ENCODE results near the gene EPN1.
A peak's percentile ranks its signal among the peaks of the same experiment; 100 is the strongest.

The EPN1 gene

DNA sequence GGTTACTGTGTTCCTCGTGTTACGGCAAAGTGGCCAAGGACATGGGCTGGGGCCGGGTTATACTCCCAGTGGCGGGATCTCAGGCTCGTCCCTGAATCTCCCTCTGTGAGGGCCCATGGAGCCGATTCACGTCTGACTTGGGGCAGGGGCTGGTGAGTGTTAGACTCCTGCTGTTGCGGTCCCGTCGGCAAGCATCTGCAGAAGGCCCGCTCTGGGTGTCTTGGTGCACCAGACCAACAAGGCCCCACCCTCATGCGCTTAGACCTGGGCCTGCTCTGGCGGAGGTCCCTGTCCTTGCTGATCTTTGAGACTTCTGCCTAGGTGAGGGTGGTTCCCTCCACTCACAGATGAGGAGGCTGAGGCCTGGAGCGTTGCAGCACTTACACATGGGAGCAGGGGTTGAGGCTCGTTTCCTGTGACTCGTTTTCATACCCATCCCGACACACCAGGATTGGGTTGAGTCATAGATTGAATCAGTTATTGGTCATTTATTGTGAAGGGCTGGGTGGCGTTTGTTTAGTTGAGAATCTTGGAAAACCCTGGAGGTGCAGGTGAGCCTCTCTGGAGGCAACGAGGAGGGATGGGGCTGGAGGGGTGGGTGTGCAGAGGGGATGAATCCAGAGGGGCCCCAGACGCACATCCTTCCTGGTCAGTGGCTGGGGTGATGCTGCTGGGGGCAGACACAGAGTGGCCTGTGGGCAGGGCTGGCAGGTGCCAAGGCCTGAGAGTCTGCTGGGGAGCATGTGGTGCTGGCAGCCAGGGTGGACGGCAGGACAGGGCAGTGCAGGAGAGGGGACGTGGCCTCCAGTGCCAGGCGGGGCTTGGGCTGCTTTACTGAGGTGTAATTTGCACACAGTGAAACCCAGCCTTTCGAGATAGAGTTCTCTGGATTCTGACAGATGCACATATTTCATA lies 4.6 kb downstream of the EPN1 start:
- DNase-seq (ENCODE audit: low read depth, low spot score), result no peak

DNA sequence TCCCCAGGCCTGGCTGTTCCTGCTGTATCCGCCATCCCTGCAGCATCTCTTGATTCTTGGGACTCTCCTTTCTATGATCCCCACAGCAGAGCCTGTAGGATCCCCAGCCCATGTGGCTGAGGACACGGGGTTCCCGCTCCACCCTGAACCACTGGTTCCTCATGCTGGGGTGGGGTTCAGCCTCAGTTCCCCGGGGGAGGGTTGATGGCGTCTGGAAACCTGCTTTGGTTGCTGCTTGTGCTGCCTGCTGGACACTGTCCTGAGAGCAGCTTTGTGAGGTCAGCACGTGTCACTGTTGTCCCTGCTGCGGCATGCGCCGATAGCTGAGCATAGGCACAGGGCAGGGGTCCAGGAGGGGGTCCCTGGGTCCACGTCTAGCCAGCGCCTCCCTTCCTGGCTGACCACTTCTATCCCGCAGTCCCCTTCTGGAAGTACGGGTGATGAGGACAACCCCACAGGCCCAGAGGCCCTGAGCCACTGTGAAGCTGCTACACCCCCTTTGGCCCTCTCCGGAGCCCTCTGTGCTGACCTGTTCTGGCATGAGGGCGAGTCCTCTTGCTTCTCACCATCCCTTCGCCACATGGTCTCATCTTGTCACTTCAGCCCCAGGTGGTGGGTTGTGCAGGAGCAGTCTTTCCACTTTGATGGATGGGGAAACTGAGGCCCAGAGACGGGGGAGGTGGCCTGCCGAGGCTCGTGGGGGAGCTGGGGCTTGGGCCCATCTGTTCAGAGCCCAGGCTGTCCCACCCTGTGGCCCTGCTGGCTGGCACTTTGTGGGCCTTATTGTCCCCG lies 5.5 kb downstream of the EPN1 start:
- no peak for DNase-seq (ENCODE audit: low read depth, low spot score)

DNA sequence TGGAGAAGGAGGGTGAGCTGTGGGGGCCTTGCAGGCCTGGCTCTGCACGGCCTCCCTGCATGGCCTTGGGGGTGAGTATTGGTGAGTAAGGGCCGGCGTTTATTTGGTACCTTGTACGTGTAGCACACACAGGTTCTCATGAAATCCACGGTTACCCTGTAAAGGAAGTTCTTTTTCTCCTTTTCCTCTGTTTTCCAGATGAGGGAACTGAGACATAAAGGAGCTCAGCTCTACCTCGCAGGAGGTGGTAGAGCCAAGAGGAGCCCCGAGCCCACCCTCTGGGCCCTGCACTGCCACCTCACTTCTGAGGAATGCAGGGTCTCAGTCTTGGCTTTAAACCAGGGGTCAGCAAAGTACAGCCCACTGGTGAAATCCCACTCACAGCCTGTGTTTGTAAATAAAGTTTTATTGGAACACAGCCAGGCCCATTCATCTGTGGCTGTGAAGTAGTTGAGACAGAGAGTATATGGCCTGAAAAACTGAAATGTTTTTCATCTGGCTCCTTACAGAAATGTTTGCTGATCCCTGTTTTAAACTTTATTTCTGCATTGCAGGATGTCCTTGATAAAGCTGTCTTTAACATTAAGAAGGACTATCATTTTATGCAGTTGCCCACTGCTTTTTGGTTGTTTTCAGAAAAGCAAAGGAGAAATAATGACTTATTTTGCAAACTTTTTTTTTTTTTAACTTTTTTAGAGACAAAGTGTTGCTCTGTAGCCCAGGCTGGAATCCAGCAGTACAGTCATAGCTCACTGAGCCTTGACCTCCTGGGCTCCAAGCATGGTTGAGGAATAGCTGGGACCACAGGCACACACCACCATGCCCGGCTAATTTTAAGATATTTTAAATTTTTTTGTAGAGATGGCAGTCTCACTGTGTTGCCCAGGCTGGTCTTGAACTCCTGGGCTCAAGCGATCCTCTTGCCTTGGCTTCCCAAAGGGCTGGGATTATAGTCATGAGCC lies 6.4 kb downstream of the EPN1 start:
- peak; percentile 42 for DNase-seq (ENCODE audit: low read depth, low spot score)

DNA sequence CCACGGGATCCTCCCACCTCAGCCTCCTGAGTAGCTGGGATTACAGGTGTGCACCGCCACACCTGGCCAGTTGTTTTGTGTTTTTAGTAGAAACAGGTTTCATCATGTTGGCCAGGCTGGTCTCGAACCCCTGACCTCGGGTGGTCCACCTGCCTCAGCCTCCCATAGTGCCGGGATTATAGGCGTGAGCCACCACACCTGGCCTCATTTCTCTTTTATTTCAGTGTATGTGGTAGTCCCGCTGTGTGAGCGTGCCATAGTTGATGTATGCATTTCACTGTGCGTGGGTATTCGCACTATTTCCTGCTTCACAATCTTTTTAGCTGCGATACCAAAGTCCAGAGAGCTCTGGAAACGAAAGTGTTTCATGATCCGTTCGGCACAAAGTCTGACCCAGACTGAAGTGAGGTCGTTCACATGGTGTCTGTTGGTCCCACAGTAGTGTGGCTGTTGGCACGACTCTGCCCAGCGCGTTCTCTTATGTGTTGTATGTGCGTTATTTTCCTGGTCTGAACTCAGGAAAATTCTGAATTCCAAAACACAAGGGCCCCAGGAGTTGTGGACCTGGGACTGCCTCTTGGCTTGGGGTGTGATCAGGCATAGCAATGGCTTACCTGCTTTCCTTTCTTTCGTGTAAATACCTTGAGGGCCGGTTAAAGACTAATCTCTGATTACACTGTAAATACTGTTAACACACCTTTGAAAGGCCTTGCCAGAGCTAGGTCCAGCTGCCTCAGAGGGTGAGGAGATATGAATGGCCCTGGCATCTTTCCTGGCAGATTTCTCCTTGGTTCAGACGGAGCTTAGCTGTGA lies 8.6 kb downstream of the EPN1 start:
- no peak for DNase-seq (ENCODE audit: low read depth, low spot score)

DNA sequence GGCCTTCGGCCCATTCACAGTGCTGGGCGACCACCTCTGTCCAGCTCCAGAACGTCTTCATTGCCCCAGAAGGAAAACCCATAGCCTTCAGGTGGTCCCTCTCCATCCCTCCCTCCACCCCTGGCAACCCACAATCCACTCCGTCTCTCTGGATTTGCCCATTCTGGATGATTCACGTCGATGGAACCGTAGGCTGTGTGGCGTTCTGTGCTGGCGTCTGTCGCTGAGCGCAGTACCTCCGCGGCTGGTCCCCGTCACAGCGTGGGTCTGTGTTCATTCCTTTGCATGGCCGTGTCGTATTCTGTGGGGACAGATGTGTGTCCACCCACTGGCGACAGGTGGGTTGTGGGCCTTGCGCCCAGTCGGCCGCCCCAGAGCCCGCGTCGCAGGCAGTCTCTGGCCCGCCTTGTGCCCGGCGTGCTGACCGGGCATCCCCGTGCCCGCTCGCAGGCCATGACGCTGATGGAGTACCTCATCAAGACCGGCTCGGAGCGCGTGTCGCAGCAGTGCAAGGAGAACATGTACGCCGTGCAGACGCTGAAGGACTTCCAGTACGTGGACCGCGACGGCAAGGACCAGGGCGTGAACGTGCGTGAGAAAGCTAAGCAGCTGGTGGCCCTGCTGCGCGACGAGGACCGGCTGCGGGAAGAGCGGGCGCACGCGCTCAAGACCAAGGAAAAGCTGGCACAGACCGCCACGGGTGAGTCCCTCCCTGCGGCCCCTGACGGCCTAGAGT lies 10.1 kb downstream of the EPN1 start:
- DNase-seq (ENCODE audit: low read depth, low spot score), result no peak

DNA sequence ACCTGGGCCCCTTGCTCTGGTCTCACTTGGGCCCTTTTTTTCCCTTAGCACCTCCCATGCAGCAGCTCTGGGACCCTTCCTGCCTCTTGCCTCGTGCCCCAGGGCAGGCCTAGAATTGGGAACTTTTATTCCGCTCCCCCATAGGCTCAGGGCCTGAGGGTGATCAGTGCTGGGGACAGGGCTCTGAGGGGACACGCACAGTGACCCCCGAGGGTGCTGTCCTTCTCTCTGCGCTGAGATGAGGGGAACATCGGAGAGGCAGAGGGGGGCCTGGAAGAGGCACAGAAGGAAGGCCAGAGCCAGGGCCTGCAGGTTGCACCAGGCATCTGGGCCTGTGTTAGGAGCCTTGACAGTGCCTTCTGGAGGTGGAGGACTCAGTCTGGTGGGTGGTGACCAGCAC lies 10.8 kb downstream of the EPN1 start:
- DNase-seq (ENCODE audit: low read depth, low spot score), result no peak

DNA sequence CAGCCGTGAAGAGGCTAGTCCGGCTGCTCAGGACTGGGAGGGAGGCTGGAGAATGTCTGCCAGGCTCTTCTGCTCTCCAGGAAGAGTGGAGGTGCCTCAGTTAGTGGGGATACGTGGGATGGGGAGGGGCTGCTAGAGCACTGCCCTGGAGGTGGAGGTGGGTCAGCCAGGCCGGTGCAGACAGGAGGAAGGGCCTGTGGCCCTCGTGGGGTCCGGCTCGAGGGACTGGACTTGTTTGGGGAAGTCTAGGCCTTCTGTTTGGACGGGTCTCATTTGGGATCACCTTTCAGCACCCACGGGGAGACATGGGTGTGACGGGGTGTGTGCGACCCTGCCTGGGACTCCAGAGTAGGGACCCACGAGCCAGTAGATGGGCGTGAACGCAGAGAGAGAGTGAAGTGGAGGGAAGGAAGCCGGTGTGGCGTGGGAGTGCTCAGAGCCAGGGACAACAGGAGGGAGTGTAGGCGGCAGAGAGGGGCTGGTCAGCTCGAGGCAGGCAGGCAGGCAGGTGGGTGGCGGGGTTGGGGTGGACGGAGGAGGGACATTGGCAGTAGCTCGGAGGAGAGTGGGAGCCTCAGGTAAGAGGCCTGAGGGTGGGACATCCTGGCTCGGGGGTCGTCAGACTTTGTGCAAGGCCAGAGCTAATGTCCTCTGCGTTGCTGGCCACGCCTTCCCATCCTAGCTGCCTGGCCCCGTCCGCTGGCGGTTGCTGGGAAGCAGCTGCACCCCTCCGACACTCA lies 11.5 kb downstream of the EPN1 start:
- DNase-seq (ENCODE audit: low read depth, low spot score), result no peak

DNA sequence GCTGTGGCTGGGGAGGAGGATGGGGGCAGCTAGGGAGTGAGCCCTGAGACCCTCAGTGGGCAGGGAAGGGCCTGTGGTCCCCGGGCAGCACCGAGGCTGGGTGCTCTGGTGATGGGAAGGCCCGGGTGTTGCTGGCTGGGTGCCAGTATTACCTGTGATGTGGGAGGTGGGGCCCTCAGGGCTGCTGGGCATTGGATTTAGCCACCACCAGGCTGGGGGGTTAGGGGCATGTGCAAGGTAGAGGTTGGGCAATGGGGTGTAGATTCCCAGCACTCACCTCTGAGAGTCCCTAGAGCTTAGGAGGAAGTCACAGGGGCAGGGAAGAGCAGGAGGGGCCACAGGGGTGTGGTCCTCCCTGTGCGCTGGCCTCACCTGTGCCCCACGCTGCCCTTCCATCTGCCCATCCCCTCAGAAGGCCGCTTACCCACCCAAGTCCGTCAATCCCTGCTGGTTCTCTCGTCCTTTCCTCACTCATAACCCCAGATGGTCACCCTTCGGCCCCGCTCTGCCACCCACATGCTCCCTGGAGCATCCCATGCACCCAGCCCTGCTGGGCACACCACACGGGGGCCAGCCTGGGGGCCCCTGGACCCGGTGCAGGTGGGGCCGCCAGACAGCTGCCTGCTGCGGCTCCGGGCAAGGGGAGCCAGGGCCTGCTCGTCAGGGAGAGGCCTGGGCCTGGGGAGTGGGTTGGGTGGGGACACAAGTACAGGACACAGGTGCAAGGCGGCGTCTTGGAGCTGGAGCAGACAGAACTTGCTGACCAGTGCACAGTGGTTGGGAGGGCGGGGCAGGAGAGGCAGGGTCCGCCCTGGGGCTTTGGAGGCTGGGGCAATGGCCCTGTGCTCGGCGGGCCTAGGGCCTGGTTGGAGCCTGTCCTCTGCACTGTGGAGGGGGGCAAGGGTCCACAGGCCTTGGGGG lies 12.5 kb downstream of the EPN1 start:
- DNase-seq (ENCODE audit: low read depth, low spot score), result no peak

DNA sequence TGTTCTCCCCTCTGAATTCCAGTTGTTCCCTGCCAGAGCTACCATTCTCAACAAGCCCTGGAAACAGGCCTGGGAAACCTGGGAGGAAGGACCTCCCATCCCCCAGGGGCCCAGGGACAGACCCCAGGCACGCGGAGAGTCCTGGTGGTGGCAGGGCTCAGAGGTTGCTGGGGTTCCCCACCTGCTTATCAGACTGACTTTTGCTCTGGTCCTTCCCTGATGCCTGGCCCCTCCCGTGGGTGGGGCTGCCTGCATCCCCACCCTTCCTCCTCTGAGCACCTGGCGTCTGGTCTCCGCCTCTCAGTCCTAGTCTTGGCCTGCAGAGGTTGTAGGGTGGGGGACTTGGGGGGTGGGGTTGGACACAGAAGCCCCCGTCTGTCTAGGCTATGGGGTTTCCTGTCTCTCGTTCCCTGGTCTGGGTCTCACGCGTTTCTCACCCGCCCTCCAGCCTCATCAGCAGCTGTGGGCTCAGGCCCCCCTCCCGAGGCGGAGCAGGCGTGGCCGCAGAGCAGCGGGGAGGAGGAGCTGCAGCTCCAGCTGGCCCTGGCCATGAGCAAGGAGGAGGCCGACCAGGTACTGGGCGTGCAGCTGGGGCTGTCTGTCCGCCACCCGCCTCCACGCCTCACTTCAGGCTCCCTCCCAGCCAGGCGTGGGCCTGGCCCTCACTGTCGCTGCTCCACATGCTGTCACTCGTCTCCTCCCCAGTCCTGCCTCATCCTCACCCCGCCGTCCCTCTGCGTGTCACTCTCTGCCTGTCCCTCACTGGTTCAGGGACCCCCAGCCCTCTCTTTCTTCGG lies 13.6 kb downstream of the EPN1 start:
- DNase-seq (ENCODE audit: low read depth, low spot score), result no peak

DNA sequence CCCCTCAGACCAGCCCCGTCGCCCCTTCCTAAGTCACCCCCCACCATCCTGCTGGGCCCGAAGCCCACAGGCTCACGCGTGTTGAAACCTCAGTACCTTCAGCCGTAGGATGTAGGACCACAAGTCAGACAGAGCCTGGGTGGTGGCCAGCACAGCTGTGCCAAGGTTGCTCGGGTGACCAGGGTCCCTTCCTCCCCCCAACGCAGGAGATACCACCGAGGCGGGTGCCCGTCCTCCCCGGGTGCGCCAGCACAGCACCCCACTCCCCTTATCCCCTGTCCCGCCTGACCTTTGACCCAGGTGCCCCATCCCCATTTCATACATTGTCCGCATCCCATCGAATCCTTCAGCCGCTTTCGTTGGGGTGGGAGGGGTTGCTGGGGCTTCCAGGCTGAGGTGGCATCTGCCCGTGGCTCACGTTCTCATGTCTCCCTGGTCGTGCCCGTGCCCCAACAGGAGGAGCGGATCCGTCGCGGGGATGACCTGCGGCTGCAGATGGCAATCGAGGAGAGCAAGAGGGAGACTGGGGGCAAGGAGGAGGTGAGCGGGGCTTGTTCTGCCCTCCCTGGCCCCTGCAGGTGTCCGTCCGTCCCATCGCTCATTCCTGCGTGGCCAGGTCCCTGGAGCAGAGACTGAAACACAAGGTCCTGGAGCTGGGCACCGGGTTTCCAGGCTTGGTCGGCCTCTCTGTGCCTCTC lies 14.5 kb downstream of the EPN1 start:
- no peak for DNase-seq (ENCODE audit: low read depth, low spot score)

DNA sequence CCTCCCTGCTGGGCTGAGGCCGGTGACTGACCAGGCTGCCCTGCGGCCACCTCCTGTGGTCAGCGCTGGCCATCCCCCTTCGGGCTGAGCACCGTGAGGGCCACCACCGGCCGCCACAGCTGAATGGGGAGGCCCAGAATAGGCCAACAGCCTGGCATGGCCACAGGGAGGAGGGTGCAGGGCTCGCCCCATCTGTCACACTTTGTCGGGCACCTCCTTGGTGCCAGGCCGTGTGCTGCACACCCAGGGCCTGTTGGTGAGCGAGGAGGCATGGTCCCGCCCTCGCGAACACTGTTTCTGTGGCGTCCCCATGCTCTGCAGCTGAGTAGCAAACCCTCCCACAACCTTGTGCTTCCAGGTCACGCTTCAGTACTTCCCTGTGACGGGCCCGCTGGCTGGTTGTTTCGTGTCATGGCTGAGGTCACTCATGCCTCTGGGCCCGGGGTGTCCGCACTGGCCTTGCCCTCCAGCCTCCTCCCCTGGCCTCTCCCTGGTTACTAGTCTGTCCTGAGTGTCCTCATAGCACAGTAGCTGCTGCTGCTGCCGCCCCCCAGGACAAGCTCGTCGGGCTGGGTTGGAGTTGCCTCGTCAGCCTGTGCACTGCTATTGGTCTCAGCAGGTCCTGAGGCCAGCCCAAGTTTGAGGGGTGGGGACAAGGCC lies 15.2 kb downstream of the EPN1 start:
- no peak for DNase-seq (ENCODE audit: low read depth, low spot score)

DNA sequence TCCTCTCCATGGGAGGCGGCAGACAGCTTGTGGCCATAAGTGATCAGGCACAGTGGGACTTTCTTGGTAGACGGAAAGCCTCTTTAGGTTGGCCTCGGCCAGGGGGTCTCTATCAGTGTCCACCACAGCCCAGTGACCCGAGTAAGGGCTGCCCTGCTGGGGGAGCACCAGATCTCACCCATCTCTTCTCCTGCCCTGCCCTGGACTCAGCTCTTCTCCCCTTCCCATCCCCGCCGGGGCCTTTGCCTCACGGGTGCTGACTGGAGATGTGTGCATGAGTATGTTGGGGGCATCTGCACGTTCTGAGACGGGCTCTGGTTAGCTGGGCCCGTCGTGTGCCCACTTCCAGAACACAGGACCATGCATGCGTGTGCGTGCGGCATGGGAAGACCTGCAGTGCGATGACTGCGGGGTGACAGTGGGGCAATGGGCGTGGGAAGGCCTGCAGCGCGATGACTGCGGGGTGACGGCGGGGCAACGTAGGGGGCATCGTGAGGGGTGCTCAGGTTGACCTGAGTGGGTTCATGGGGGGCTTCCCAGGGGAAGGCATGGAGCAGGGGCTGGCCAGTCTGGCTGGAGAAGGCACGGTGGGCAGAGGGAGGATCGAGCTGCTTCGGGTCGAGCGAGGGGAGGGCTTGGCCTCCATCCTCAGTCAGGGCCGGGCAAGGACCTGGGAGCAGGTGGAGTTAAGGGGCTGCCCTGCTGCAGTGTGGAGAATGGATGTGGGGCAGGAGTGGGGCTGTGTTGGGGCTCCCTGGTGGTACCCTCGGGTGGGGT lies 15.9 kb downstream of the EPN1 start:
- DNase-seq (ENCODE audit: low read depth, low spot score), result no peak

DNA sequence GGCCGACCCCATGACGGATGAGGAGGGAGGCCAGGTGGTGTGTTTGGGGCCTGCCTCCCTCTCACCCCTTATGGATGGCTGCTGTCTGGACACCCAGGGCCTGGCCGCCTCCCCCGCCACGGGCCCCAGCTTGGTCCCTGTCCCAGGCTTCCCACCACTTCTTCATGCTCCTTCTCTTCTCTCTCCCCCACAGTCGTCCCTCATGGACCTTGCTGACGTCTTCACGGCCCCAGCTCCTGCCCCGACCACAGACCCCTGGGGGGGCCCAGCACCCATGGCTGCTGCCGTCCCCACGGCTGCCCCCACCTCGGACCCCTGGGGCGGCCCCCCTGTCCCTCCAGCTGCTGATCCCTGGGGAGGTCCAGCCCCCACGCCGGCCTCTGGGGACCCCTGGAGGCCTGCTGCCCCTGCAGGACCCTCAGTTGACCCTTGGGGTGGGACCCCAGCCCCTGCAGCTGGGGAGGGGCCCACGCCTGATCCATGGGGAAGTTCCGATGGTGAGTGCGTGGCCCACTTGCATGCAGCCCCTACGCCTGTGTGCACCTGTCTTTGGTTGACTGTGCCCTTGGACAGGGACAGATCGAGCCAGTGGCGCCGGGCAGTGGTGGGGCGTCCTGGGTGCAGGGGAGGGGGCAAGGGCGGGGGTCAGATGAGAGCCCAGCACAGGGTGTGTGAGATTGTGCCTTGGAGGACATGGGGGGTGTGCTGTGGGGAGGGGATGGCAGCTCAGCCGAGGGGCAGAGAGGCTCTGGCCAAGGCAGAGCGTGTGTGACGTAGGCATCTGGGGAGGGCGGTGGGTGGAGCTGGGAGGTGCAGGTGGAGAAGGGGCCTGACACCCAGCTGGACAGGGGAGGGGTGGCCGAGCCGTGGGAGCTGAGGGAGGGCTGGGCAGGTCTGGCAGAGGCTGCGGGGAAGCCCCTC lies 16.8 kb downstream of the EPN1 start:
- DNase-seq (ENCODE audit: low read depth, low spot score), result no peak

DNA sequence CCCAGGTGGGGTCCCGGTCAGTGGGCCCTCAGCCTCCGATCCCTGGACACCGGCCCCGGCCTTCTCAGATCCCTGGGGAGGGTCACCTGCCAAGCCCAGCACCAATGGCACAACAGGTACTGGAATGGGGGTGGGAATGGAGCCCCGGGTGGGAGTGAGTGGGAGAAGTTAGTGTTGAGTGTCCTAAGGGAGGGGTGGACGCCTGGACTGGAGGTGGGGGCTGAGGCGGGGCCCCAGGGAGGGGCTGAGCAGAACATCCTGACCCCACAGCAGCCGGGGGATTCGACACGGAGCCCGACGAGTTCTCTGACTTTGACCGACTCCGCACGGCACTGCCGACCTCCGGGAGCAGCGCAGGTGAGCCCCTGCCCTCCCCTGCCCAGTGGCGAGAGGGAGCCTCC lies 17.7 kb downstream of the EPN1 start:
- DNase-seq (ENCODE audit: low read depth, low spot score), result no peak
